Stimulated activated CD8-positive, alpha-beta memory T cell treated with anti-CD3 and anti-CD28 coated beads, Interleukin-4, amount 100 ng/mL, for 1 hour (primary cell): ENCODE results near the gene DNPEP.
A peak's percentile ranks its signal among the peaks of the same experiment; 100 is the strongest.

ENCODE experiments used
- DNase-seq, 2 donors: peaks; one replicate each; pipeline ENCODE4 v3.0.0-alpha.2; 2020; ENCODE audit warnings: low read depth in 2 of 2, low spot score in 1 of 2

Gene DNPEP

GRCh38 chr2:219368690-219369191 lies 19.0 kb downstream of the DNPEP start:
- no peak for DNase-seq

GRCh38 chr2:219362524-219363164 lies 25.1 kb downstream of the DNPEP start:
- no peak for DNase-seq

GRCh38 chr2:219362072-219362471 lies 25.6 kb downstream of the DNPEP start:
- no peak for DNase-seq

GRCh38 chr2:219358170-219359075 lies 29.3 kb downstream of the DNPEP start:
- DNase-seq: no peak

- no peak for DNase-seq
Measured at GRCh38 chr2:219356834-219357233, 30.9 kb downstream of the DNPEP start.

- DNase-seq: no peak
Measured at GRCh38 chr2:219354582-219354981, 33.1 kb downstream of the DNPEP start.

GRCh38 chr2:219353129-219353528 lies 34.6 kb downstream of the DNPEP start:
- DNase-seq: no peak

- peak; percentile 24 to 32 for DNase-seq
Measured at GRCh38 chr2:219352448-219353023, 35.2 kb downstream of the DNPEP start.

- no peak for DNase-seq
Measured at GRCh38 chr2:219350710-219351221, 36.9 kb downstream of the DNPEP start.

- DNase-seq: no peak
Measured at GRCh38 chr2:219350215-219350614, 37.5 kb downstream of the DNPEP start.

GRCh38 chr2:219344751-219345430 lies 42.8 kb downstream of the DNPEP start:
- DNase-seq: no peak

GRCh38 chr2:219335373-219335786 lies 52.3 kb downstream of the DNPEP start:
- no peak for DNase-seq

- DNase-seq: no peak
Measured at GRCh38 chr2:219334076-219334475, 53.6 kb downstream of the DNPEP start.

- DNase-seq: no peak
Measured at GRCh38 chr2:219332542-219332941, 55.2 kb downstream of the DNPEP start, which contains the start of gene RESP18. Gene RESP18 (minus strand): TSS chr2:219332744.

- no peak for DNase-seq
Measured at GRCh38 chr2:219331560-219332213, 56.0 kb downstream of the DNPEP start.

- DNase-seq: no peak
Measured at GRCh38 chr2:219327719-219328118, 60.0 kb downstream of the DNPEP start.

GRCh38 chr2:219325657-219326315 lies 61.9 kb downstream of the DNPEP start:
- DNase-seq: no peak

- DNase-seq: no peak
Measured at GRCh38 chr2:219325136-219325535, 62.6 kb downstream of the DNPEP start.

GRCh38 chr2:219323434-219323833 lies 64.3 kb downstream of the DNPEP start:
- no peak for DNase-seq
